Measurements from ENCODE around the gene NEDD4L. TPM values are rescaled to one million over a fixed set of nuclear protein-coding genes. Genes with fewer than 3 reads are reported as not detected.

Gene NEDD4L
- total RNA-seq, 1 donor from 2014 or later, result 3.8 TPM

DNA sequence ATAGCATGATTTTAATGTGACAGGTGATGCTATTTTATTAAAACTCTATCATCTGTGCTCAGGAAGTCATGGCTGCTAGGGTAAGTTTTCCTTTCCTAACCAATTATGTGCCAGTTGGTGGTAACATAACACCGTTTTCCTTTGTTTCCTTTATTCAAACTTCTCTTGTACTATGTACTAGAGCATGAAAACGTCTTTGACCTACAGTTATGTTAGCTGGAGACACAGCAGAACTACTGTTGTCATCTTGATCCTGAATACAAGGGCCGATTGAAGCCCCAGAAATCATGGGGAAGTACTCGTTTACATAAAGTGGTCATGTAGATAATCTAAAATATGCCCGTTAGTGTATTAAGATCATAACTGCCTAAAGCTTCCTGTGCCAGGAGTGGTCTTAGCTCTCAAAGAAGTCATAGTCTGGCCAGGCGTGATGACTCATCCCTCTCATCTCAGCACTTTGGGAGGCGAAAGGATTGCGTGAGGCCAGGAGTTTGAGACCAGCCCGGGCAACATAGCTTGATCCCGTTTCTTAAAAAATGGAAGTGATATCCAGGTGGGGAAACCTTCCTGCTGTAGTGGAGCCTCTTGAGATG is 20.5 kb downstream of the NEDD4L start:
- H3K4me1 Mint-ChIP-seq (ENCODE audit: low read depth), result no peaks in the 10 kb centered on the region

DNA sequence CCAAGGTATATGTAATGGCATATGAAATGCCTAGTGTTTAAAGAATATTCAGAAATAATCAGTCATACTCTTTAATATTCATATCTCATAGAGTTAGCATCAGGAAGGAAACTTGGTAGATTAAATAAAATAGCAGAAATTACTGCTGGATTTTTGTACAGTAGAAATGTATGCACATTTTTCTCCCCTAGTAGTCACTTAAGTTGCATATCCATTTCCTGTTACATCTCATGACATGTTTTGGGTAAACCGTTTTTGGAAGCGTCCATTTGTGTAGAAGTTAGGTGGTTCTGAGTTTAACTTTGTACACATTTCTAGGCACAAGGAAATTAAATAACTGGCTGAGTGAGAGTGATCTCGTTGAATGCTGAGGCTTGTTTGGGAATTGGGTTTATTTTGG is 21.9 kb downstream of the NEDD4L start:
- Mint-ChIP-seq H3K4me3 (no peak overlapping the region), H3K27me3 (ENCODE audit: insufficient read depth) (peaks cover 11% of the 10 kb centered on the region), H3K9me3 (no peaks in the 10 kb centered on the region), H3K4me1 (ENCODE audit: low read depth) (no peaks in the 10 kb centered on the region), H3K36me3 (ENCODE audit: low read depth) (no peaks in the 10 kb centered on the region), H3K27ac (no peak overlapping the region)
- intact Hi-C loops (cut with micrococcal nuclease), result no loop called here
- no peak for DNase-seq (ENCODE audit: low spot score)

More for the DNA sequence above, 20.5 kb downstream of the NEDD4L start:
- Mint-ChIP-seq H3K27me3 (ENCODE audit: insufficient read depth) (peaks cover 11% of the 10 kb centered on the region), H3K9me3 (no peaks in the 10 kb centered on the region), H3K4me3 (no peak overlapping the region), H3K36me3 (ENCODE audit: low read depth) (no peaks in the 10 kb centered on the region), H3K27ac (no peak overlapping the region)
- no peak for DNase-seq (ENCODE audit: low spot score)
- intact Hi-C loops (cut with micrococcal nuclease), result no loop called here

DNA sequence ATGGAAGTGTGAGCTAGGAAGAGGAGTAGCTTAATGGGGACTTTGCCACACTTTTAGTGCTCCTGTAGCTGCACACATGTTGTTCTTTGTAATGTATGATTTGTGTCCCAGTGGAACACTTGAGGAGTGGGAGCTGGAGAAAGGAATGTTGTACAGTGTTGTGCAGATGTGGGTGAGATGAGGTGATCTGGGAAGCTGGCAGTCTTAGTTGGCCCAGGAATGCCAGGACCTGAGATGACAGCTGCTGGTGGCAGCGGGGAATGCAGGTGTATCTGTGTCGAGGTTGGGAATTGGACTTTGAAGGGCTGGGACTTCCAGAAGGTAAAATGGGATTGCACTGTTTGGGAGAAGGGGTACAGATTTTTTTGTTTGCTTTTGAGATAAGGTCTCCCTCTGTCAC is 23.6 kb downstream of the NEDD4L start:
- Mint-ChIP-seq H3K9me3 (no peaks in the 10 kb centered on the region), H3K27ac (no peak overlapping the region), H3K4me3 (no peak overlapping the region), H3K36me3 (ENCODE audit: low read depth) (no peaks in the 10 kb centered on the region), H3K27me3 (ENCODE audit: insufficient read depth) (peaks cover 11% of the 10 kb centered on the region), H3K4me1 (ENCODE audit: low read depth) (no peaks in the 10 kb centered on the region)
- no peak for DNase-seq (ENCODE audit: low spot score)
- intact Hi-C loops (cut with micrococcal nuclease), result no loop called here

GRCh38 chr18:58069099-58069498 is 25.1 kb downstream of the NEDD4L start:
- intact Hi-C loops (cut with micrococcal nuclease), result no loop called here
- Mint-ChIP-seq H3K9me3 (no peaks in the 10 kb centered on the region), H3K36me3 (ENCODE audit: low read depth) (no peaks in the 10 kb centered on the region), H3K27ac (no peak overlapping the region), H3K4me1 (ENCODE audit: low read depth) (no peaks in the 10 kb centered on the region), H3K27me3 (ENCODE audit: insufficient read depth) (peaks cover 13% of the 10 kb centered on the region), H3K4me3 (no peak overlapping the region)
- DNase-seq (ENCODE audit: low spot score), result no peak

DNA sequence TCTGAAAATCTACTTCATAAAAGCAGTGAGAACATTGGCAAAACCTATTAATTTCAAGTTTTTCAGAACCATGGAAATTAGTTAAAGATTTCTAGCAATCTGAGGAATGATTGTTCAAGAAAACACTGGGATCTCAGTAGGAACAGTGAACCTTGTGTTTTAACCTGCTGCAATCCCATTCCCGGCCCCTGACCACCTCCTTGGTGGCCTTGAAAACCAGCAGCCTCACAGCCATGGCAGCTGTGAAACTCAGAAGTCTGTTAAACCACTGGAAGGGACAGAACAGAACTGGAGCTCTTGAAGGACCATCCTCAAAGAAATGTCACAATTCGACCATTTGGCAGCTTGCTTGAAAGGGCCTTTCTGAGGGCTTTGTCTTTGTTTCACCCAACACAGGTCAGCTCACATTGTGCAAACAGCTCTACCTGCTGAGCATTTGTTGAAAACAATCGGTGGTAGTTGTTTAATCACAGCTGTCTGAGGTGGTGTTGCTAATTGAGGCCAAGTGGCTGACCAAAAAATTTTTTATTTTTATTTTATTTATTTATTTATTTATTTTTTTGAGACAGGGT is 25.8 kb downstream of the NEDD4L start:
- Mint-ChIP-seq H3K27ac (no peak overlapping the region), H3K36me3 (ENCODE audit: low read depth) (no peaks in the 10 kb centered on the region), H3K27me3 (ENCODE audit: insufficient read depth) (peaks cover 13% of the 10 kb centered on the region), H3K9me3 (no peaks in the 10 kb centered on the region), H3K4me3 (no peak overlapping the region), H3K4me1 (ENCODE audit: low read depth) (no peaks in the 10 kb centered on the region)
- DNase-seq (ENCODE audit: low spot score), result no peak
- intact Hi-C loops (cut with micrococcal nuclease), result no loop called here

DNA sequence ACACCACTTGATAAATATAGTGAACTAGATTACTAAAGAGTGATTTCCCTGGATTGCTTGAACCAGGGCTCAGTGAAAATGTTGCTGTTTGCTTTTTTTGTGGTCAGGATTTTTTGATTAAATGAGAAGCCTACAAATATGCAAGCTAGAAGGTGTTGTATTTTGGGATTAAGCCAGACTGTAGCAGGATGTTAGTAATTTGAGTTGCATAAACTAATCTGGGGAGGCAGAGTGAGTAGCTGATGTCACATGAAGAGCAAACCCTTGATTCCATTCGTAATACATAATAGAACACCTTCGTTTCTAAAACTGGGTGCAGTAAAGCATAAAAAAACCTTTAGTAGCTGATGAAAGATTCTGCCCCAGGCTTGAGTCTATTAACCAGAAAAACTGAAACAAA is 32.0 kb downstream of the NEDD4L start:
- intact Hi-C loops (cut with micrococcal nuclease), result no loop called here
- H3K9me3 Mint-ChIP-seq, result no peaks in the 10 kb centered on the region
- H3K4me3 Mint-ChIP-seq, result no peak overlapping the region

DNA sequence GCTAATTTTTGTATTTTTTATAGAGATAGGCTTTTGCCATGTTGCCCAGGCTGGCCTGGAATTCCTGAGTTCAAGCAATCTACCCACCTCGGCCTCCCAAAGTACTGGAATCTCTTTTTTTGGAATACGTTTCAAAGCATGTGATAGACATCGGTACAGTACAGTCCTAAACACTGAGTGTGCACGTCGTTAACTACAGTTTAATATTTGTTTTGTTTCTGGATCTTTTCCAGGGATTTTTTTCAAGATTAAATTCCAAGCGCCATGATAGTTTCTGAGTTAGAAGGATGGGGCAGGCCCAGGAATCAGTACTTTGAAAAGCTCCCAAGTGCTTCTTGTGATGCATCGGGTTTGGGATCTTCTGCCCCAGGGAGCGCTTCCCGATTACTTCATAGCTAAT is 33.3 kb downstream of the NEDD4L start:
- DNase-seq (ENCODE audit: low spot score), result no peak
- Mint-ChIP-seq H3K9me3 (no peaks in the 10 kb centered on the region), H3K4me3 (no peak overlapping the region), H3K27ac (no peak overlapping the region), H3K36me3 (ENCODE audit: low read depth) (no peaks in the 10 kb centered on the region), H3K4me1 (ENCODE audit: low read depth) (no peaks in the 10 kb centered on the region), H3K27me3 (ENCODE audit: insufficient read depth) (peaks cover 6% of the 10 kb centered on the region)
- intact Hi-C loops (cut with micrococcal nuclease), result no loop called here

More for the DNA sequence above, 32.0 kb downstream of the NEDD4L start:
- Mint-ChIP-seq H3K27ac (no peak overlapping the region), H3K36me3 (ENCODE audit: low read depth) (no peaks in the 10 kb centered on the region), H3K27me3 (ENCODE audit: insufficient read depth) (peaks cover 6% of the 10 kb centered on the region), H3K4me1 (ENCODE audit: low read depth) (no peaks in the 10 kb centered on the region)
- DNase-seq (ENCODE audit: low spot score), result no peak

GRCh38 chr18:58078889-58079573 is 35.0 kb downstream of the NEDD4L start:
- Mint-ChIP-seq H3K27ac (no peak overlapping the region), H3K9me3 (no peaks in the 10 kb centered on the region), H3K4me1 (ENCODE audit: low read depth) (no peaks in the 10 kb centered on the region), H3K36me3 (ENCODE audit: low read depth) (no peaks in the 10 kb centered on the region), H3K4me3 (no peak overlapping the region), H3K27me3 (ENCODE audit: insufficient read depth) (peaks cover 7% of the 10 kb centered on the region)
- intact Hi-C loops (cut with micrococcal nuclease), result no loop called here
- DNase-seq (ENCODE audit: low spot score), result no peak

DNA sequence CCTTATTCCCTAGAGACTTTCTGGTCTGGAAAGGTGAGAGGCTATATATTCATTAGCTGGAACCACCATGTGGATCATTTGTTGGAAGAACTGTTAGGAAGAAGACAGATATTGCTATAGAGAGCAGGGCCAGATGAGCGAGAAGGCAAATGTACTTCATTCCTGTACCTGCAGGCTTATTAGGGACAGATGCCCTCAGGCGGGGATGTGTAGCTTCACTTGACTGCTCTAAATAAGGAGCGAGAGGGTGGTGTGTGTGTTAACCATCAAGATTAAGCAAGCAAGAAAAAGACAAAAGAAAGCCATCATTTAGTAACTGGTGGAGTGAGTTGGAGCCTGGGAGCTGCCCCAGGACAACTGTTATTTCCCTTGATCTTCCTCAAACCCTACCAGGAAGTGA is 36.4 kb downstream of the NEDD4L start:
- Mint-ChIP-seq H3K4me3 (no peak overlapping the region), H3K9me3 (no peaks in the 10 kb centered on the region), H3K36me3 (ENCODE audit: low read depth) (no peaks in the 10 kb centered on the region), H3K27me3 (ENCODE audit: insufficient read depth) (peaks cover 7% of the 10 kb centered on the region), H3K27ac (no peak overlapping the region), H3K4me1 (ENCODE audit: low read depth) (no peaks in the 10 kb centered on the region)
- no peak for DNase-seq (ENCODE audit: low spot score)
- intact Hi-C loops (cut with micrococcal nuclease), result no loop called here

GRCh38 chr18:58087928-58088690 is 44.1 kb downstream of the NEDD4L start:
- H3K36me3 Mint-ChIP-seq (ENCODE audit: low read depth), result no peaks in the 10 kb centered on the region
- H3K9me3 Mint-ChIP-seq, result no peaks in the 10 kb centered on the region

GRCh38 chr18:58088691-58089065 is 44.7 kb downstream of the NEDD4L start:
- no peaks in the 10 kb centered on the region for H3K36me3 Mint-ChIP-seq (ENCODE audit: low read depth)
- H3K9me3 Mint-ChIP-seq, result no peaks in the 10 kb centered on the region
- peaks cover 8% of the 10 kb centered on the region for H3K27me3 Mint-ChIP-seq (ENCODE audit: insufficient read depth)
- H3K4me3 Mint-ChIP-seq, result no peak overlapping the region
- intact Hi-C loops (cut with micrococcal nuclease), result no loop called here
- H3K27ac Mint-ChIP-seq, result no peak overlapping the region
- H3K4me1 Mint-ChIP-seq (ENCODE audit: low read depth), result no peaks in the 10 kb centered on the region
- no peak for DNase-seq (ENCODE audit: low spot score)

More at GRCh38 chr18:58087928-58088690, 44.1 kb downstream of the NEDD4L start:
- peaks cover 8% of the 10 kb centered on the region for H3K27me3 Mint-ChIP-seq (ENCODE audit: insufficient read depth)
- H3K27ac Mint-ChIP-seq, result no peak overlapping the region
- no peaks in the 10 kb centered on the region for H3K4me1 Mint-ChIP-seq (ENCODE audit: low read depth)
- no peak for DNase-seq (ENCODE audit: low spot score)
- no peak overlapping the region for H3K4me3 Mint-ChIP-seq
- intact Hi-C loops (cut with micrococcal nuclease), result no loop called here

- no peak overlapping the region for H3K27ac Mint-ChIP-seq
- no peaks in the 10 kb centered on the region for H3K4me1 Mint-ChIP-seq (ENCODE audit: low read depth)
- peaks cover 5% of the 10 kb centered on the region for H3K27me3 Mint-ChIP-seq (ENCODE audit: insufficient read depth)
- no peaks in the 10 kb centered on the region for H3K9me3 Mint-ChIP-seq
- no peaks in the 10 kb centered on the region for H3K36me3 Mint-ChIP-seq (ENCODE audit: low read depth)
- no peak overlapping the region for H3K4me3 Mint-ChIP-seq
- intact Hi-C loops (cut with micrococcal nuclease), result no loop called here
- DNase-seq (ENCODE audit: low spot score), result no peak
Measured at GRCh38 chr18:58091099-58091611, 47.1 kb downstream of the NEDD4L start.

GRCh38 chr18:58093311-58093803 is 49.3 kb downstream of the NEDD4L start:
- H3K4me1 Mint-ChIP-seq (ENCODE audit: low read depth), result no peaks in the 10 kb centered on the region
- H3K36me3 Mint-ChIP-seq (ENCODE audit: low read depth), result no peaks in the 10 kb centered on the region
- no peak overlapping the region for H3K27ac Mint-ChIP-seq
- no peaks in the 10 kb centered on the region for H3K9me3 Mint-ChIP-seq
- H3K4me3 Mint-ChIP-seq, result no peak overlapping the region
- intact Hi-C loops (cut with micrococcal nuclease), result no loop called here
- peaks cover 6% of the 10 kb centered on the region for H3K27me3 Mint-ChIP-seq (ENCODE audit: insufficient read depth)
- DNase-seq (ENCODE audit: low spot score), result no peak
